PC-3 (cell line): Measurements from ENCODE around the gene UTS2B. TPM values are rescaled to one million over a fixed set of nuclear protein-coding genes. Genes with fewer than 3 reads are reported as not detected.

Experiments used
- ATAC-seq: fragments of 200-7000 bp; cut with Tn5 transposase; 2 replicates; pipeline ENCODE4 v1.9.1; 2020; ENCODE audit warnings: mild to moderate bottlenecking, moderate library complexity
- BruUV-seq: library from RNA; stranded (reverse); fragments of 400-500 nt; replicated peaks from 2 replicates; lab custom pipeline; 2021; lab: Mats Ljungman, UMichigan
- CTCF ChIA-PET: fragments of 300-600 bp; sonication (Branson Sonifier 250); formaldehyde crosslinking; loops from one replicate; lab custom pipeline; 2022; ENCODE audit warnings: antibody characterized with exemption; lab: Charles Lee
- POLR2A ChIA-PET: fragments of 300-600 bp; sonication (Branson Sonifier 250); formaldehyde crosslinking; loops from one replicate; lab custom pipeline; 2022; ENCODE audit warnings: antibody characterized with exemption; ENCODE audit not compliant: unreplicated experiment; lab: Charles Lee
- DNase-seq: peaks from one replicate; pipeline ENCODE4 v3.0.0-alpha.2; 2015
- H2AFZ ChIP-seq: fragments of 300-600 bp; sonication (generic); 2 replicates; pipeline ENCODE4 v1.6.0; 2016; ENCODE audit warnings: antibody characterized with exemption, low read length
- H3F3A ChIP-seq: fragments of 300-600 bp; sonication (generic); one replicate; pipeline ENCODE4 v1.6.0; 2017; ENCODE audit warnings: antibody characterized with exemption, low read length, control low read depth, mild to moderate bottlenecking; ENCODE audit not compliant: unreplicated experiment
- H3K27ac ChIP-seq: fragments of 300-600 bp; sonication (generic); 2 replicates; pipeline ENCODE4 v1.5.1; 2016; ENCODE audit warnings: mild to moderate bottlenecking, low read length
- H3K27me3 ChIP-seq: fragments of 300-600 bp; sonication (generic); 2 replicates; pipeline ENCODE4 v1.6.1; 2016; ENCODE audit warnings: low read length, mixed read lengths
- H3K36me3 ChIP-seq: fragments of 300-600 bp; sonication (generic); 2 replicates; pipeline ENCODE4 v1.6.1; 2016; ENCODE audit warnings: low read depth, mixed run types, low read length, mixed read lengths
- H3K4me1 ChIP-seq: fragments of 300-600 bp; sonication (generic); 2 replicates; pipeline ENCODE4 v1.5.1; 2016; ENCODE audit warnings: low read length; ENCODE audit not compliant: insufficient read depth
- H3K4me2 ChIP-seq: fragments of 300-600 bp; sonication (generic); 2 replicates; pipeline ENCODE4 v1.6.0; 2016; ENCODE audit warnings: low read length
- H3K4me3 ChIP-seq: fragments of 300-600 bp; sonication (generic); 2 replicates; pipeline ENCODE4 v1.5.1; 2016; ENCODE audit warnings: mild to moderate bottlenecking, low read length, mixed read lengths
- H3K79me2 ChIP-seq: fragments of 300-600 bp; sonication (generic); 2 replicates; pipeline ENCODE4 v1.6.1; 2017; ENCODE audit warnings: low read length, mixed read lengths
- H3K9ac ChIP-seq: fragments of 300-600 bp; sonication (generic); 2 replicates; pipeline ENCODE4 v1.6.0; 2016; ENCODE audit warnings: mild to moderate bottlenecking, low read length
- H3K9me2 ChIP-seq: fragments of 300-600 bp; sonication (generic); replicated peaks from 2 replicates; pipeline ENCODE4 v1.6.1; 2016; ENCODE audit warnings: mixed run types, low read length, mixed read lengths
- H3K9me3 ChIP-seq: fragments of 300-600 bp; sonication (generic); 2 replicates; pipeline ENCODE4 v1.6.1; 2016; ENCODE audit warnings: low read length, mixed read lengths
- H4K20me1 ChIP-seq: fragments of 300-600 bp; sonication (generic); 2 replicates; pipeline ENCODE4 v1.6.1; 2016; ENCODE audit warnings: low read length, mixed read lengths
- EZH2 ChIP-seq: fragments of 300-600 bp; sonication (generic); IDR thresholded peaks from one replicate; pipeline ENCODE4 v1.6.1; 2017; ENCODE audit warnings: antibody characterized with exemption, mild to moderate bottlenecking, low read length; ENCODE audit not compliant: unreplicated experiment
- EZH2phosphoT487 ChIP-seq: fragments of 300-600 bp; sonication (generic); IDR thresholded peaks from 2 replicates; pipeline ENCODE4 v1.6.1; 2018; ENCODE audit warnings: mild to moderate bottlenecking, antibody characterized with exemption, low read length, borderline replicate concordance
- intact Hi-C: fragments of 100-400 bp; cut with micrococcal nuclease; formaldehyde crosslinking; loops from 2 replicates; pipeline ENCODE4 v1.9.0; 2023
- total RNA-seq: library from RNA; depleted of rRNA; stranded (reverse); fragments of >200 nt; gene quantifications from 2 replicates; pipeline ENCODE4 v1.2.3, GENCODE V29; 2014
- TF ChIP-seq, protein P1 (sequence below): fragments of 300-600 bp; sonication (generic); conservative IDR thresholded peaks from 2 replicates; pipeline ENCODE4 v1.5.1; 2017; ENCODE audit warnings: antibody characterized with exemption, low read depth, mild to moderate bottlenecking, low read length

UTS2B gene
- total RNA-seq, 1 experiment from 2014 or later, result not detected

DNA sequence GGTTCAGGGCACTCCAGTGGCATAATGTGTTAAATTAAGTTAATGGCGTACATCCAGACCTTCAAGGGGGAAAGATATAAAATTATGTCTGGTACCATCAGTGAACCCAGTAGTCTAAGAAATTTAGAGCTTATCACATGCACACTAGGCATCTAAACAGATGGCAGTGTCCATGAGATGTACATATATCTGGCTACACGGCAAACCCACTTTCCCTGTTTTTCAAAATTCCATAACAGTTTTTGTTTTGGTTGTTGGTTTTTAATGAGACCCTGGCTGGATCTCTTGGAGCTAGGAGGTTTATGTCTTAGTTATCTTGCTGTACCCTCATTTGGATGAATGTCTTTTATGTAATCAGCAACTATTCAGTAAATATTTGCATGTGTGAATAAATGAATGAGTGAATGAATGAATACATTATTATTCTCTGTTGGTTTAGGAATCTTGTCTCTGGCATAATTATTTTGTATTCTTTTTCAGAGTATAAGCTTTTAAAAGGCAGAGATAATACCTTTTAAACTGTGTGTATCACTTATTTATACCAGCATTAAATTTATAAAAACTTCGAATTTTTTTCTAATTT lies 3.1 kb upstream of the UTS2B start:
- Histone ChIP-seq H2AFZ (no peak overlapping the region), H3K4me1 (peaks cover 78% of the 10 kb centered on the region), H3K4me3 (peak overlapping the region; percentile 13; the same call in 1 of the 2 replicates), H3K27me3 (no peaks in the 10 kb centered on the region), H4K20me1 (no peaks in the 10 kb centered on the region), H3K9me2 (no peaks in the 10 kb centered on the region), H3K4me2 (peak overlapping the region; percentile 92; the same call in 1 of the 2 replicates), H3K79me2 (peaks cover 95% of the 10 kb centered on the region), H3K9ac (no peak overlapping the region), H3K9me3 (no peaks in the 10 kb centered on the region), H3K27ac (no peak overlapping the region), H3K36me3 (no peaks in the 10 kb centered on the region), H3F3A (peaks cover 11% of the 10 kb centered on the region)
- ChIA-PET POLR2A (interaction anchor here (0.6 kb wide), 1 partner anchor 44 kb away, joined by 4 read pairs; no protein-coding TSS in a partner anchor), CTCF (no interaction called here)
- no TSS peak for BruUV-seq
- no peak for ATAC-seq
- no peak for DNase-seq
- intact Hi-C loops, result no loop called here
- TF ChIP-seq, protein P1, sequence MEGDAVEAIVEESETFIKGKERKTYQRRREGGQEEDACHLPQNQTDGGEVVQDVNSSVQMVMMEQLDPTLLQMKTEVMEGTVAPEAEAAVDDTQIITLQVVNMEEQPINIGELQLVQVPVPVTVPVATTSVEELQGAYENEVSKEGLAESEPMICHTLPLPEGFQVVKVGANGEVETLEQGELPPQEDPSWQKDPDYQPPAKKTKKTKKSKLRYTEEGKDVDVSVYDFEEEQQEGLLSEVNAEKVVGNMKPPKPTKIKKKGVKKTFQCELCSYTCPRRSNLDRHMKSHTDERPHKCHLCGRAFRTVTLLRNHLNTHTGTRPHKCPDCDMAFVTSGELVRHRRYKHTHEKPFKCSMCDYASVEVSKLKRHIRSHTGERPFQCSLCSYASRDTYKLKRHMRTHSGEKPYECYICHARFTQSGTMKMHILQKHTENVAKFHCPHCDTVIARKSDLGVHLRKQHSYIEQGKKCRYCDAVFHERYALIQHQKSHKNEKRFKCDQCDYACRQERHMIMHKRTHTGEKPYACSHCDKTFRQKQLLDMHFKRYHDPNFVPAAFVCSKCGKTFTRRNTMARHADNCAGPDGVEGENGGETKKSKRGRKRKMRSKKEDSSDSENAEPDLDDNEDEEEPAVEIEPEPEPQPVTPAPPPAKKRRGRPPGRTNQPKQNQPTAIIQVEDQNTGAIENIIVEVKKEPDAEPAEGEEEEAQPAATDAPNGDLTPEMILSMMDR, result no peak
- TF ChIP-seq EZH2 (no peak), EZH2phosphoT487 (no peak)

DNA sequence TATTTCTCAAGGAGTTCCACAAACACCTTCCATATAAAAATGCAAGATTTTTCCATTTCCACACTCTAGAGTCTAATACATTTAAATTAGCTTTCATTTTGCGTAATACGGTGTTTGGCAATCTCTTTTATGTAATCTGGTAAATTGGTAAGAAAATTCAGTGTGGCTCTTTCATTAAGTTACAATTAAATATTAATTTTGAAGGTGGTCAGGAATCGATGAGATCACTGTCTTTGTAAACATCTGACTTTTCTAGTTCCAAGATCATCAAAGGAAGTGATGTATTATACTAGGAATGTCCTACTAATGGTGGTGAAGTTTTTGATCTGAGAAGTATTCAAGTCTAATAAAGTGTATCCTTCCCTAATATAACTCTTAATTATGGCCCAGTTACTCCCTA lies 1.1 kb upstream of the UTS2B start:
- TF ChIP-seq, protein P1, result no peak
- TF ChIP-seq EZH2 (no peak), EZH2phosphoT487 (no peak)
- Histone ChIP-seq H4K20me1 (no peaks in the 10 kb centered on the region), H3F3A (peaks cover 7% of the 10 kb centered on the region), H3K36me3 (no peaks in the 10 kb centered on the region), H3K9me2 (no peaks in the 10 kb centered on the region), H3K27ac (peak overlapping the region; percentile 72), H2AFZ (no peak overlapping the region), H3K9me3 (no peaks in the 10 kb centered on the region), H3K4me1 (peaks cover 62% of the 10 kb centered on the region), H3K79me2 (peaks cover 77% of the 10 kb centered on the region), H3K27me3 (no peaks in the 10 kb centered on the region), H3K4me2 (peak overlapping the region; percentile 92), H3K9ac (peak overlapping the region; percentile 88), H3K4me3 (peak overlapping the region; percentile 84)
- ChIA-PET POLR2A (no interaction called here), CTCF (no interaction called here)
- BruUV-seq, result no TSS peak
- intact Hi-C loops, result loop anchor here (2.0 kb wide), 2 partner anchors 93 to 265 kb away; no protein-coding TSS in a partner anchor
- peak; percentile 59 for DNase-seq
- ATAC-seq, result no peak; the same call in 1 of the 2 replicates

DNA sequence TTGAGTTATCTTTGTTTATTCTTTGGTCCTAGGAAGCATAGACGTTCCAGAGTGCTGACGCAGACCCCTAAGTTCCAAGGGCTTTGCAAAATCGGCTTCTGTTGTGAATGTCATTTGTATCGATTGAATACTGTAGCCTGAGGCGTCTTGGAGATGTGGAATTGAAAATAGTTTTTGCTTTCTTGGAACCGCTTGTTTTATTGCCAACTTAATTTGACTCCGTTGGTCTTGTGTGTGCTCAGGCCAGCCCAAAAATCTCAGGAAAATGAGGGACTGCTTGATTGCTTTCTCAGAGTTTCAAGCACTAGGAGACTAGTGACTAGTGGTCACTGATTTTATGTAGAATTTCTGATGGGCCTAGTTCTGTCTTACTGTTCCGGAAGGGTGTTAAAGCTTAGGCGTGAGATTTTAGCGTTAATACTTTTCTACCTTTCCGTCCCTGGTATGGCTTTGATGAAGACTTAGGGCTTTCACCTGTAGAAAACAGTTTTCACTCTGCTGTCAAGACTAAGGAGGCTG lies 263 bp upstream of the UTS2B start:
- Histone ChIP-seq H3K36me3 (no peaks in the 10 kb centered on the region), H3K4me2 (peak overlapping the region; percentile 92), H3K9me3 (no peaks in the 10 kb centered on the region), H3K79me2 (peaks cover 69% of the 10 kb centered on the region), H3K9me2 (no peaks in the 10 kb centered on the region), H3K27me3 (no peaks in the 10 kb centered on the region), H3K27ac (peak overlapping the region; percentile 72), H3K4me1 (peaks cover 54% of the 10 kb centered on the region), H4K20me1 (no peaks in the 10 kb centered on the region), H2AFZ (peak overlapping the region; percentile 86; the same call in 1 of the 2 replicates), H3K4me3 (peak overlapping the region; percentile 84), H3K9ac (peak overlapping the region; percentile 88), H3F3A (peaks cover 7% of the 10 kb centered on the region)
- DNase-seq (peak; percentile 69), ATAC-seq (peak; percentile 23)
- BruUV-seq, result TSS peak; percentile 53
- POLR2A ChIA-PET, result interaction anchor here (0.7 kb wide), 1 partner anchor 629 kb away, joined by 3 read pairs; no protein-coding TSS in a partner anchor
- intact Hi-C loops, result loop anchor here (1.0 to 2.0 kb wide), 4 partner anchors 20 to 264 kb away; no protein-coding TSS in a partner anchor
- CTCF ChIA-PET, result no interaction called here
- TF ChIP-seq, protein P1, result no peak
- TF ChIP-seq EZH2 (no peak), EZH2phosphoT487 (no peak)
